ENCODE data around the gene C11orf98. TPM values are rescaled to one million over a fixed set of nuclear protein-coding genes. Genes with fewer than 3 reads are reported as not detected.

The C11orf98 gene
- total and polyA plus RNA-seq, 2 donors (not counting 1 experiment from before 2014, with no cell fraction given): 33.4 to 38.2 TPM

GRCh38 chr11:62689421-62690183 is 24.6 kb upstream of the C11orf98 start, which contains the start of gene LRRN4CL:
LRRN4CL (minus strand) TSS chr11:62689530; CDS start chr11:62688508, 1,022 bp downstream.
- H3K4me2 ChIP-seq (ENCODE audit: extremely low read depth, insufficient read depth, low read length): peak within 1 kb of the TSS; percentile 83

GRCh38 chr11:62688491-62688890 is 23.5 kb upstream of the C11orf98 start:
- no peaks in the 10 kb centered on the region for H4K20me1 ChIP-seq (ENCODE audit: control insufficient read depth, extremely low read depth, insufficient read depth, low read length)
- no peak for DNase-seq (ENCODE audit: low read depth in 2 of 2)
- peaks cover 16% of the 10 kb centered on the region for H3K36me3 ChIP-seq (ENCODE audit: control insufficient read depth, insufficient read depth, low read length)
- H3K4me1 ChIP-seq (ENCODE audit: control insufficient read depth, extremely low read depth, insufficient read depth, low read length): peaks cover 9% of the 10 kb centered on the region
- no peaks in the 10 kb centered on the region for H3K79me2 ChIP-seq (ENCODE audit: control insufficient read depth, insufficient read depth, low read length)
- H3K27me3 ChIP-seq (ENCODE audit: control insufficient read depth, insufficient read depth, low read length): no peaks in the 10 kb centered on the region
- H2AFZ ChIP-seq (ENCODE audit: low read length): peak overlapping the region; percentile 33
- no peaks in the 10 kb centered on the region for H3K9me3 ChIP-seq (ENCODE audit: control insufficient read depth, insufficient read depth, low read depth, low read length)
- TF ChIP-seq EZH2 (IDR thresholded peaks at IDR 0.05; ENCODE audit: low read length, missing control alignments) (no peak), CTCF (conservative IDR thresholded peaks at IDR 0.05 in 1 of 2, IDR thresholded peaks at IDR 0.05 in 1 of 2; ENCODE audit: low read depth in 1 of 2, low read length in 2 of 2) (no peak)
- peak overlapping the region; percentile 83 for H3K4me2 ChIP-seq (ENCODE audit: extremely low read depth, insufficient read depth, low read length)
- H3K9ac ChIP-seq (ENCODE audit: insufficient read depth, low read length): peak overlapping the region; percentile 4
- H3K27ac ChIP-seq (ENCODE audit: insufficient read depth, low read length): peak overlapping the region; percentile 46
- peak overlapping the region; percentile 33 to 67 (median 52) for H3K4me3 ChIP-seq (replicated peaks in 1 of 4; ENCODE audit: control extremely low read depth in 1 of 4, insufficient read depth in 1 of 4, low read depth in 3 of 4, low read length in 4 of 4)

More at GRCh38 chr11:62689421-62690183, 24.6 kb upstream of the C11orf98 start, which contains the start of gene LRRN4CL:
- peak; percentile 91 to 92 for DNase-seq (ENCODE audit: low read depth in 2 of 2)
- peak within 1 kb of the TSS; percentile 33 to 67 (median 52) for H3K4me3 ChIP-seq (replicated peaks in 1 of 4; ENCODE audit: control extremely low read depth in 1 of 4, insufficient read depth in 1 of 4, low read depth in 3 of 4, low read length in 4 of 4)
- H3K9ac ChIP-seq (ENCODE audit: insufficient read depth, low read length): peak within 1 kb of the TSS; percentile 25
- H3K9me3 ChIP-seq (ENCODE audit: control insufficient read depth, insufficient read depth, low read depth, low read length): no peaks in the 10 kb centered on the region
- TF ChIP-seq CTCF (conservative IDR thresholded peaks at IDR 0.05 in 1 of 2, IDR thresholded peaks at IDR 0.05 in 1 of 2; ENCODE audit: low read depth in 1 of 2, low read length in 2 of 2): no peak
- TF ChIP-seq EZH2 (IDR thresholded peaks at IDR 0.05; ENCODE audit: low read length, missing control alignments): no peak
- no peaks in the 10 kb centered on the region for H3K27me3 ChIP-seq (ENCODE audit: control insufficient read depth, insufficient read depth, low read length)
- peaks cover 16% of the 10 kb centered on the region for H3K36me3 ChIP-seq (ENCODE audit: control insufficient read depth, insufficient read depth, low read length)
- H4K20me1 ChIP-seq (ENCODE audit: control insufficient read depth, extremely low read depth, insufficient read depth, low read length): no peaks in the 10 kb centered on the region
- H3K4me1 ChIP-seq (ENCODE audit: control insufficient read depth, extremely low read depth, insufficient read depth, low read length): peaks cover 9% of the 10 kb centered on the region
- H2AFZ ChIP-seq (ENCODE audit: low read length): peak within 1 kb of the TSS; percentile 33
- H3K27ac ChIP-seq (ENCODE audit: insufficient read depth, low read length): peak within 1 kb of the TSS; percentile 64
- no peaks in the 10 kb centered on the region for H3K79me2 ChIP-seq (ENCODE audit: control insufficient read depth, insufficient read depth, low read length)

- H3K27ac ChIP-seq (ENCODE audit: insufficient read depth, low read length): no peak overlapping the region
- no peaks in the 10 kb centered on the region for H3K79me2 ChIP-seq (ENCODE audit: control insufficient read depth, insufficient read depth, low read length)
- peak overlapping the region; percentile 33 for H2AFZ ChIP-seq (ENCODE audit: low read length)
- TF ChIP-seq CTCF (conservative IDR thresholded peaks at IDR 0.05 in 1 of 2, IDR thresholded peaks at IDR 0.05 in 1 of 2; ENCODE audit: low read depth in 1 of 2, low read length in 2 of 2): no peak
- TF ChIP-seq EZH2 (IDR thresholded peaks at IDR 0.05; ENCODE audit: low read length, missing control alignments): no peak
- peak overlapping the region; percentile 83 for H3K4me2 ChIP-seq (ENCODE audit: extremely low read depth, insufficient read depth, low read length)
- peaks cover 9% of the 10 kb centered on the region for H3K4me1 ChIP-seq (ENCODE audit: control insufficient read depth, extremely low read depth, insufficient read depth, low read length)
- H3K9ac ChIP-seq (ENCODE audit: insufficient read depth, low read length): peak overlapping the region; percentile 7
- H3K27me3 ChIP-seq (ENCODE audit: control insufficient read depth, insufficient read depth, low read length): no peaks in the 10 kb centered on the region
- H4K20me1 ChIP-seq (ENCODE audit: control insufficient read depth, extremely low read depth, insufficient read depth, low read length): no peaks in the 10 kb centered on the region
- DNase-seq (ENCODE audit: low read depth in 2 of 2): no peak
- H3K4me3 ChIP-seq (replicated peaks in 1 of 4; ENCODE audit: control extremely low read depth in 1 of 4, insufficient read depth in 1 of 4, low read depth in 3 of 4, low read length in 4 of 4): peak overlapping the region; percentile 33 to 67 (median 52)
- peaks cover 16% of the 10 kb centered on the region for H3K36me3 ChIP-seq (ENCODE audit: control insufficient read depth, insufficient read depth, low read length)
- no peaks in the 10 kb centered on the region for H3K9me3 ChIP-seq (ENCODE audit: control insufficient read depth, insufficient read depth, low read depth, low read length)
These were observed 22.7 kb upstream of the C11orf98 start for GRCh38 chr11:62687508-62688396.
